ENCODE data around the gene P2RX2.

The P2RX2 gene

DNA sequence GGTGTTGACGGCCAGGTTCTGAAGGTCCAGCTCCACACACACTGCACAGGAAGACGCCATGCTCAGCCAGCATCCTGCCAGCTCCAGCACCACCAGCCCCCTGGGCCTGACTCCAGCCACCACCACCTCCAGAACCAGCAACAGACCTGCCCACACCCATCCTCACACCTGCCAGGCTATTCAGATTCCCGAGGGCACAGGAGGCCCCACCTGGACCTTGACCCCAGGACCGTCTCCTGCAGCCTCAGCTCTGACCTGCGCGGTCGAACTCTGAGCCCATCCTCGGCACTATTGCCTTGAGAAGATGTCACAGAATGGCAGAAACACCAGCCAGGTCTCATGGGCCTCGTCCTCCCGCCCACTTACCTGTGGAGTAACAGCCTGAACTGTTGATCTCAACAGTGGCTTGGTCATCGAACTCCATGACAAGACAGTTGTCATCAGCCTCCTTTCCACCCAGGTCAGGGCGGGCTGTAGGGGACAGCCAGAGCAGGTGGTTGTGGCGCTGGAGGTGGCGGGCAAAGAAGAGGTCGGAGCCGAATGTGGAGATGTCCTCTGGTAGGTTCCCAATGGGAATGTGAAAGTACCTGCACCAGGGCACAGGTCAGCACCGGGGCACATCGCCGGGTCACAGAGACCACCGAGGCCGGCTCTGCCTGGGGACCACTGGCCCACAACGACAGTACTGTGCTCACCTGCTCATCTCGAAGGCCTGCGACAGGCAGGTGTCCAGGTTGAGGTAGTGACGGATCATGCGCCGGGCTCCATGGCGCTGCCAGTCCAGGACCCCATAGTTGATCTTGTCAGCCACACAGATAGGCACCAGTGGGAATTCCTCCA is 23.5 kb downstream of the P2RX2 start:
- no peak for DNase-seq

DNA sequence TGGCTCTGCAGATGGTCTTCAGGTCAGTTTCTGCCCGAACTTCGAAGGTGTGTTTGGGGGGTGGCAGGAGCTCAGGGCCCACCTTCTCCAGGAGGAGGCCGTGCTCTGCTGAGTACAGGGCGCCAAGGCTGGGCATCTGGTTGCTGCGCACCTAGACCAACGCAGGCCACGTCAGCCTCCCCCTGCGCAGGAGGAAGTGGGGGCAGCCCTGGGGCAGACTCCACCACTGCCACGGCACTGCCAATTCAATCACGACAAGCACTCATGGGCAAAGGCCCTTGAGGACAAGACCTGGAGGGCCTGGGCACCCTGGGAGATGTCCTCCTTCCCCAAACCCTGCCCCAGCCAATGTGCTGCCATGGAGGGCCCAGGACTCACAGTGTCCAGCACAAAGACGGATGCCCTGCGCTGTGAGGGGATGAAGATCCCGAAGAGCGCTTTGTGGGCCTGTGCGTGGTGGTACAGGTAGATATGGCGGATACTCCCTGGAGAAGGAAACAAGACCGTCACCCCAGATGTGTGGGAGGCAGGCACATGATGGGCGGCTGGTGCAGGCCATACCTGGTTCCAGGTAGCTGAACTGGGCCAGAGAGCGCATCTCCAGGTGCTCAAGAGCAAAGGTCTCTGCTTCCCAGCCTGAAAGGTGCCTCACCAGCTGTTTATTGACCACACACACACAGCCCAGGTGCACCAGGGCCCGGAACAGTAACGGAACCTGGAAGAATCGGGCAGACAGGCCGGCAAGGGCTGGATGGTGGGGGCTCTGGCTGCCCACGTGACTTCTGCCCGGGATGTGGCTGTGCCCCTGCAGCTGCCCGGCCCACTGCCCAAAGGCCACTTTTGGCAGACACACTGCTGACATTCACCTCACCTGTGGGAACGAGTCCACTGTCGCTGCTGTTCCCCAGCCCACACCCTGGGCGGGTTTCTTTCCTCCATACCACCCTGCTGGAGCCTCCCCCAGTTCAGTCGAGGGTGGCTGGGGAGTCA is 24.6 kb downstream of the P2RX2 start:
- DNase-seq = no peak

DNA sequence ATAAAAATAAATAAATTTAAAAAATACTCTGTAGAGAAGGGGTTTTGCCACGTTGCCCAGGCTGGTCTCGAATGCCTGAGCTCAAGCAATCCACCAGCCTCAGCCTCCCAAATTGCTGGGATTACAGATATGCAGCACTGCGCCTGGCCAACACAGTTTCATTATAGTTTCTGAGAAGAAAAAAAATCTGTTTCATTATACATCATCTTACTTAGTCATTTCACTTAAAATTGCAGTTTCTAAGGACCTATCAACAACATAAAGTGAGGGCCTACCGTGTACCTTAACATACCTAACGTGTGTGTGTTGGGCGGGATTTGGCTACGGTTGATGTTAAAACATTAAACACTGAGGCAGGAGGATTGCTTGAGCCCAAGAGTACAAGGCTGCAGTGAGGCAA is 28.3 kb downstream of the P2RX2 start:
- no peak for DNase-seq

DNA sequence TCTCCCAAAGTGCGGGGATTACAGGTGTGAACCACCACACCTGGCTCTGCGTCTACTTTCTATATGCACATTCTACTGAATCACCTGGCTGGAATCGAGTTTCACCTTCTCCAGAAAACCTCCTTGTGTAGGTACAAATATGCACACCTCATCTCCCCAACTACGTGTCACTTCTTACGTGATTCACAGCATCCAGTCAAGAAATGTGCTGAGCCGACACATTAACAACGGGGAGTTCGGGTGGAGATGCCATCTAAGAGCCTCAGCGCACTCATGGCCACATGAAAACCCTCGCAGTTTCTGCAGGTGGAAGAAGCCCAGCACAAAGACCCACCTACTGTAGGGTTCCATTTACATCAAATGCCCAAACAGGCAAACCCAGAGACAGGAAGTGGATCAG is 29.3 kb downstream of the P2RX2 start:
- no peak for DNase-seq

DNA sequence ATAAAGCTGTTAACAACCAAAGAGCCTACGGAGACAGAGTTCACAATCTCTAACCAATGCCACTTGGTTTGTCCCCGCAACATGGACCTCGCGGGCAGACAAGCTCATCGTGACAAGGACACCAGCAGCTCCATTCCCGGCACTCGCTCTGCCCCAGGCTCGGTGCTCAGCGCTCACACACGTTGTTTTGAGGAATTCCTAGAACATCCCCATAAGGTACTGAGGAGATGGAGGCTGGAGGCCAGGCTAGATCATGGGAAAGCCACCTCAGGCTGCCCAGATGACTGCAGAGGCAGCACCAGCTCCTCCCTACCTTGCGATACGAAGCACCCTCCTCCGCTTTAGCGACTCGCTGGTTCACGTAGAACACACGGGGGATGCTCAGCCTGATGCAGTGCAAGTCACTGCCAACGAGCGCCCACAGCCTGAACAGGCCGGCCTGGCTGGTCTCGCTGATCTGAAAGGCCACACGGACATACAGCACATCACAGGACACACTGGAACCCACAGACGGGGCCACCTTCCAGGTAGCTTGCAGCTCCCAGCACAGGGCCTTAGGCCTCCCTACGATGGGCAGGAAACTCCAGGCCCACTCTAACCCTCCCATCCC is 30.1 kb downstream of the P2RX2 start:
- no peak for DNase-seq

DNA sequence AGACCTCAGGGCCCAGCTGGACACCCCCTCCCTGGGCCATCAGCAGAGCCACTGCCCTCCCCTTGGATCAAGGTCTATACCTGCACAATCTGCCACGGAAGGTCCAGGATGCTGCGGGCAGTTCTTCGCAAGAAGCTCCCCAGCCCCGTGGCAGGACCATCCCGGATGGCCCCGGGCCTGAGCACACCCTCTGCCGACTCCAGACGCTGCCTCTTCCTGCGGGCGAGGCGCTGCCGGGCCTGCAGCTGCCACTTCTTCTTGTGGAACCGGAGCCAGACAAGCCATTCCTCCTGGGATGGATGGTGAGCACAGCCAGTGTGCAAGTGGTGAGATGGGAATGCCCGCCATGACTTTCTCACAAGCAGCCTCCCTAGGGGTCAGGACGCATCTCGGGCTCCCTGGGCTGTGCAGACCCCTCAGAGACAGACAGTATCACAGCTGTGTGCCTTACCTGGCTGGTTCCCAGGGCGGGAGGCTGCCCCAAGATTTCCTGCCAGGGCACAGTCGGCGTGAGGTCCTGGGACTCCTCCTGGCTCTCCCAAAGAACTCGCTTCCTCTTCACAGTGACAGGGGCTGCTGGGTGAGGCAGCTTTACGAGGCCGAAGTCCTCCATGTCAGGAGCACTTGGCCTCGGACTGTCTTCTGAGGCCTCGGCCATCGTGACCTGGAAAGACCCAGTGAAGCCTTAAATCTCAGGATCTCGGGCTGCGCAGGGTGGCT is 30.8 kb downstream of the P2RX2 start:
- no peak for DNase-seq

DNA sequence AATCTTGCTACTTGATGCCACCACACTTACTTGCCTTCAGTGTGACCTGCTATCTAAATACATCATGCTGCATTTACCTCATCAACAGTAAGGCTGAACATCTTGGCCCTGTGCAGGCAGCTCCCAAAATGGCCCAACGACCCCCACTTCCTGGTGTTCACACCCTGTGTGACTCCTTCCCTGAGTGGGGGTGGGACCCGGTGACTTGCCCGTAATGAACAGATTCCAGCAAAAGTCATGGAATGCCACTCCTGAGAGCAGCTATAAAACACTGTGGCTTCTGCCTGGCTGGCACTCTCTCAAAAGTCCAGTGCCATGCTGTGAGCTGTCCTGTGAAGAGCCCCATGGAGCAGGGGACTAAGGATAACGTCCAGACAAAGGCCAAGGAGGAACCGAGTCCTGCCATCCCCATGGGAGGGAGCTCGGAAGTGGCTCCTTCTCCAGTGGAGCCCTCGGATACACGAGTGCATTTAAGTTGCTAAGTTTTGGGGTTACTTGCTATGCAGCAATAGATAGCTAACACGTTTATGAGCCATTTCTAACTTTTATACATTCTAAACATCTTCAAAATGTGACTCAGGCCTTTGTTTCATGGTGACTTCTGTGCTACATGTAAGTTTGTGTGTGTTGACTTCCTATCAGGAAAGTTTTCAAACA is 33.0 kb downstream of the P2RX2 start:
- no peak for DNase-seq

DNA sequence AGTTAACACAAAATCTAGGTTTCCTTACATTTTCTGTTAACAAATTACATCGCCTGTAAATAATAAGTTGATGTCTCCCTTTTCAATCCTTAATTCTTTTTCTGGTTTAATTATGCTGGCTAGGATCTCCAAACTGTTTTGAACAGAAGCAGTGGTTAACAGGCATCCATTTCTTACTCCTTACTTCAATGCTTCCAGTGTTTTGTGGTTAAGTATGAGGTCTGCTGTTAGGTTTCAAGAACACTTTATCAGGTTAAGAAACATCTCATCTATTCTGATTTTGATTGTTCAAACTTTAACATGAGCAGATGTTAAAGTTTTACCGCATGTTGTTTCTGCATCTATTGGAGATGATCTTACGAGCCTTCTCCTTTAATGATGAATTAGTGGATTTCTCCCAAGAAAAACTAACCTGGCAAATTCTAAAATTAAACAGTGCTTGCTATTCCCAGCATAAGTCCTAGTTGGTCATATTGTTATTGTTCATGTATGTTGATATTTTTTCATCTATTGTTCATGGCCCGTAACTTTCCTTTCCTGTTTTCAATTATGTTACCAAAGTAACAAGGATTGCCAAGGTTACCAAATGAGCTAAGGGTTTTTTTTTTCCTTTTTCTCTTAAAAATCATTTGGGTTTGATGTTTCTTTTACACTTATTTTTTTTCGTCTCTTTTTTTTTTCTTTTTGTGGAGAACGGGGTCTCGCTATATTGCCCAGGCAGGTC is 35.2 kb downstream of the P2RX2 start:
- DNase-seq = no peak

DNA sequence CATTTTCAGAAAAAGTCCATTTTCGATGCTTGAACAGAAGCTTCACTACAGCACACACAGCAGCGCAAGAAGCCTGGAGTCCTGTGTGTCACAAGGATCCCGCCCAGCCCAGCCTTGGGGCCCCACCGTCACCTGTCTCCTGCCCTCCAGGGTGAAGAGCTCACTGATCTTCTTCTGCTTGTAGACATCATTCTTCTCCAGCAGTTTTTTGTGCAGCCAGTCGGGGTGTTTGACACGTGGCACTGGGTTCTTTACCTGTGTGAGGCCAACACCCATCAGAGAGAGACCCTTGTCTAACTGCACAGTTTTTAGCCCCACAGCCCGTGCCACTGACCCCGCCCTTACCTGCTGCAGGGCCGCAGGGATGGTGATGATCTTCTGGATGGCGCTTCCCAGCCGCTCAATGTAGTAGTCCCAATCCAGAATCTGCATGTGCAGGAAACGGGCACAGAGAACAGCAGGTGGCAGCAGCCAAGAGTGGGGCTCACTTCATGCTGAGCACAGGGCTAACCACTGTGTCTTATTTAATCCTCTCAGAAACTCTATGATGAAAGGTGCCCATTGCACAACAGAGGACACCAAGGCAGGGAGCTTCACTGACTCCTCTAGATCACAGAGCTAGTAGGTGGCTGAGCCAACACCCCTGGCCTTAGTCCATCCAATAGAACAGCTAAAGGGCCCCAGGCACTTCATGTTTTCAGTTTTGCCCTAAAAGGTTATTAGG is 38.6 kb downstream of the P2RX2 start:
- no peak for DNase-seq

DNA sequence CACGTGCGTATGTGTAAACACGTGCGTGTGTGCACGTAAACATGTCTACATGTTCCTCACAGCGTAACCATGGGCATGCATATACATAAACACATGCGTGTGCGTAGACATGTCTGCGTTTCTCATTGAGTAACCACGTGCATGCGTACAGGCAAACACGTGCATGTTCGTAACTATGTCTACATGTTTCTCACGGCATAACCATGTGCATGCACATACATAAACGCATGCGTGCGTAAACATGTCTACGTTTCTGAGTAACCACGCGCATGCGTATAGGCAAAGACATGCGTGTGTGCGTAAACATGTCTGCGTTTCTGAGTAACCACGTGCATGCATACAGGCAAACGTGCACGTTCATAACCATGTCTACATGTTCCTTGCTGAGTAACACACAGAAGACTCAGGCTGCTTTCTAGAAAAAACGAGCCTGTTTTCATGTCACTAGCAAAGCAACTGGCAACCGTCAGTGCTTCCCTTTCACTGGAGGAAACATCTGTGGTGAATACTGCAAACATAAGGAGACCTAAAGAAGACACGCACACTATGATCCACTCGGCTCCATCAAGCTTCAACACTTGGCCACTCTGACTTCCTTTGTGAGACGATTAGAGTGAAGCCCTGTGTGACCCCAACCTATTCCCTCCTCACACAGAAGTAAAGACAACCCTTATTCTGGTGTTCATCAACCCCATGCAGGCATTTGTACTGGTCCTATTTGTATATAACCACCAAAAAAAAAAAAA is 39.7 kb downstream of the P2RX2 start:
- DNase-seq = no peak

DNA sequence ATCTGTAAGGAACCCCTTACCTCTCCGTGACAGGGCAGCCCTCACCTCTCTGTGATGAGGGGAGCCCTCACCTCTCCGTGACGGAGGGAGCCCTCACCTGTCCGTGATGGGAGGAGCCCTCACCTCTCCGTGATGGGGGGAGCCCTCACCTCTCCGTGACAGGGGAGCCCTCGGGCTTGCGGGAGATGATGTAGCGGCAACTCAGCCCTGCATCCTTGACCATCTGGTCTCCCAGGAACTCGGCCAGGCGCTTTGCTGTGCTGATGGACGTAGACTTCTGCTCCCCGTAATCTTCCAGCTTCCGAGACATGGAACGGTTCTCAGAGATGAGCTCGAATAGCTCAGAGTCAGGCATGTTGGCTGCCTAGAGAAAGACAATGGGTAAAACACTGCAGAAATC is 40.6 kb downstream of the P2RX2 start:
- no peak for DNase-seq

DNA sequence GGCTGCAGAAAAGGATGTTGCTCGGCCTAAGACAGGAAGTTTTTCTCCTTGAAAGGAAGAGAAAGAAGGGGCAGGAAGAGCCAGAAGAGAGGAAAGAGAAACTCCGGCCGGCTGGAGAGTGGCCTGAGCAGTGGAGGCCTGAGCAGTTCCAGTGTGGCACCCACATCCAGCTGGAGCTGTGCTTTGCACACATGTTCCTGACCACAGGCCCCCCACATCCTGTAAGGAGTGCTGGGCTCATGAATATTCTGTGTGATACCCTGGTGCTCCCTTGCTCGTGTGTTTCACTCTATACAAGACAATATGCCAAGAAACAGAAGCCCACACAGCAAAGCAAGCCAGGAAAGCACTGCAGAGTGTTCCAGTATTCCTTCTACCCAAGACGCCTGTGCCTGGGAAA is 41.5 kb downstream of the P2RX2 start:
- no peak for DNase-seq

DNA sequence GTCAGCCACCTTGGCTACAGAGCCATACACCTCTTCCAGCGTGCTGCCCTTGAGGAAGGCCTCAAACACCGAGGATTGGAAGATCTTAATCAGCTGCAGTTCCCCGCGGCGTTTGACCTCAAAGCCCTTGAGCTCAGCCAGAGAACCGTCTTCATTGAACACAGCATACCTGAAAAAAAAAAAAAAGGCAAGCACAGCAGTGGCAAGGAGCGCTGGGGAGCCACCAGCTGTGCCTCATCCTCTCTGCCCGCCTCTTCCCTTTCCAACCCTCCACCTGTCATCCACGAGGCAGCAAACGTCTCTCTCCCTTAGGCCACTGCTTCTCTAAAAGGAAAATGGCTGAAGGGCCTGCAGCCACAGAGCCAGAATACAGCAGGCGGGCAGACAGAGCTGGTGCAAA is 42.4 kb downstream of the P2RX2 start:
- DNase-seq = no peak

DNA sequence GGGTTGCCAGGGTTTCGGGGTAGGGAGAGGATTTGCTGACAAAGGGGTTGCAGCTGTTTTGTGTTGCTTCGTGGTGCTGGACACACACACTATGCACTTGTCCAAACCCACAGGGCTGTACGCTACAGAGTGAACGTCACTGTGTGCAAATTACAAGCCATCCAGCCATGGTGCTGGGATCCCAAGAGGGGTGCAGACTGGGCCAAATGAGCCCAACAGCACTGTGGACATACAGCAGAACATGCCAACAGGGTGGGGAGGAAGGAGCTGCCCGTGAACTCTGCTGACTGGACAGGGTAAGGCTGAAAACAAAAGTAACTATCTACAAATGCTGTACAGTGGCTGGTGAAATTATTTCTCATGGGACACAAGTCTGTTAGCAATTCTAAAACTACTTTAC is 43.4 kb downstream of the P2RX2 start:
- no peak for DNase-seq

DNA sequence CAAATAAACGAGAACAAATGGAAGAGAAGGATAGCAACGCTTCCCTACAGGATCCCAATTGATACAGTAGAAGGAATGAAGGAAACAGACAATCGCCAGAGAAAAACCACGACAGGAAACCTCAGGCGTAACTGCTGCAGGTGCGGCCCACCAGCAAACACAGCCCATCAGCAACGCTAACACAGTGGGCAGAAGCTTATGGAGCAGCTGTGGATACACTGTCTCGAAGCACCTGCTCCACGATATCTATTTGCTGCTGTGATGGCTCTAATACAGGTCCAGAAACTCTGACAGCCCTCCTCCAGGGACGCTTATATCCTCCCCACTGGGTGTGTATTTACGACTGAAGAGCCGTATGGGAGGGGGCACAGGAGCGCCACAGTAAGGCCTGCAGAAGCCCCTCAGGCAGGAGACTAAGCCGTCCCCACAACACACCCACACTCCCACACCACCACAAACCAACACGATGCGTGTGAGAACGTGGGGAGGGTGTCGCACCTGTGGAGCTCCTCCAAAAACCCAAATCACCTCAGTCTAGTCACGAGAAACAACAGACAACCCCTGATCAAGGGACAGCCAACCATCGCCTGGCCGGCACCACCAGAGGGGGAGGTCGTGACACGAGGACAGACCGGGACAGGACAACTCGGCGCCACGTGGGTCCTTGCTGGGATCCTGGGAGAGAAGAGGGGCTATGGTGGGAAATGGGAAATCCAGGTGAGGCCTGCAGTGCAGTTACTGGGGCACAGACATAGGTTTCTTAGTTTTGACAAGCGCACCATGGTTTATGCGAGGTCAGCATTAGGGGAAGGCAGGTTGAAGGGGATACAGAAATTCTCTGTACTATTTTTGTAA is 44.6 kb downstream of the P2RX2 start:
- DNase-seq = no peak

DNA sequence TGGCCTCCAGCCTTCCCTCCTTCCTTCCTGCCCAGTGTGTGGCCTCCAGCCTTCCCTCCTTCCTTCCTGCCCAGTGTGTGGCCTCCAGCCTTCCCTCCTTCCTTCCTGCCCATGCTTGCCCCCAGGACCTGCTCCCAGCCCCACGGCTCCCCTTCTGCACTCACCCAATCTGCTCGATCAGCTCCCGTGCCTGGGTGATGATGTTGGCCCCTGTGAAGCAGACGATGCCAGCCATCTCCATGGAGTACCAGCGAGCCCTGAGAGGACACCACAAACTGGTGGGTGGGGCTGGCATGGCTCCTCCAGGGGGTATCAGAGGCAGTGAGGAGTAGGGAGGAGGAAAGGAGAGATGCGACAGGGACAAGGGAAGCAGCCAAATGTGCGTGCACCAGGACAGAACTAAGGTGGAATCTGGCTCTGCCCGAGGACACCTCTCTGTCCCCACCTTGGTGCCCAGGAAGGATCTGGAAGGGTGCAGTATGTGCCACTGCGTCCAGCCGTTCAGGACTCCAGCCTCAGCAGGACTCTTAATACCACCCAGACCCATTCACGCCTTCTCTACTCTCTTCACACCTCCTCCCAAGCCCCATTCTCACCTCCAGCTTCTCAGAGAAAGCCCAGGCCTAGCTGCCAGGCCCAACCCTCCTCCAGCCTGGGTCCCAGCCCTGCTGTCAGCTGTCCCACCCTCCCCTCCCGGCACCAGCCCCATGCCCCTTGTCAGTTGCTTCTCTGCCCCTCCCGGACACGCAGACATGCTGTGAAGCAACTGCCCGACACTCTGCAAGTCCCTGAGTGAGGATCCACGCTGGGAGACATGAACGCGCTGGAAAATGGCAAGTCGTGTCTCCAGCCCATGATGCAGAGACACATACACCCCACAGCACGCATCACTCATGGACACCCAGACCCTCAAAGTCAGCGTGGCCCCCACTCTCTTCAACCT is 45.9 kb downstream of the P2RX2 start:
- DNase-seq = no peak

DNA sequence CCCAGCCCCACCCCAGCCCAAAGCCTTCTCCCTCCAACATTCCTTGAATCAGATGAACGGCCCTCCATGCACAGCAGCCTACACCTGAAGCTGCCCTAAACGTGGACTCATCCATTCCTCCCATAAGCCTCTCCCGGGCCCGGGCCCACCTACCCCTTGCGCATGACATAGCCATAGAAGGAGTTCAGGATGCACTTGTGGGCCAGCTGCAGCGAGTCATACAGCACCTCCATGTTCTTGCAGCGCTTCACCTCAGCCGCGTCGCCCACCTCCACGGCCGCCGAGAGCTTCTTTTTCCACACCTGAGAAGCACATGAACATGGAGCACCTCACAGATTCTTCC is 46.5 kb downstream of the P2RX2 start:
- DNase-seq = no peak

DNA sequence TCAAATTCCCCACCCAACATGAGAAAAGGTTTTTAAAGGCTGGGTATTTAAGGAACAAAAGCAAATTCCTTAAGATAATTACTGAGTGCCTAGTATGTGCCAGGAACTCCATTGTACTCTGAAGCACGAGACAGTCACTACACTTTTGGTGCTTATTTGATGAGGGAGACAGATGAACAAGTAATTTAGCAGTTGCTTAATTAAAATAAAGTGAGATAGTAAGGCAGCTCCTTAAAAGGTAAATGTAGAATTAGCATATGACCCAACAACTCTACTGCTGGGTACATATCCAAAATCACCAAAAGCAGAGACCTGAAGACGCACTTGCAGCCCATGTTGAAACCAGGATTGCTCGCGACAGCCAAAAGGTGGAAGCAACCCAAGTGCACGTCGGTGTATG is 47.2 kb downstream of the P2RX2 start:
- DNase-seq = no peak

Data from GF-D8 (cell line).